Measurements from ENCODE around the gene ITPRID2. TPM values are rescaled to one million over a fixed set of nuclear protein-coding genes. Genes with fewer than 3 reads are reported as not detected.
A peak's percentile ranks its signal among the peaks of the same experiment; 100 is the strongest.

The ITPRID2 gene
- total and polyA plus RNA-seq, 2 of the 13 experiments (the other 11 are each of a cell fraction or from before 2014, with no cell fraction given): 44.8 to 62.3 TPM

DNA sequence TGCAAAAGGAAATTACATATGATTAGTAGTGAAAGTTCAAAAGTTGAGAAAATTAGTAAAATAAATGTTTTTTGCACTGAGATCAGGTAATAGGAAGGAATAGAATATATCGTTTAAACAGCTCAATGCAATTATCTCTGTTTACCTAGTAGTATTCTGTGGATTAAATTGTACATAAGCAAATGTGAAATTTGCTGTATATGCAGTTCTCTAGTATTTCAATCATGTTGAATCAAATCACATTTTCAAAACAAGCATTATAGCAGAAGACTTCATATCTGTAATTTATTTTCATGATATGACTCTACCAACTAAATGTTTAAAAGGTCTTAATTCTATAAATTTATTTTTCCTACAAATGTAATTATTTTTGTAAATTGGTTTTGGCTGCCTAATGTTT lies 31.6 kb downstream of the ITPRID2 start (continued):
- TF ChIP-seq SPEN (CRISPR knock-in tag; IDR thresholded peaks at IDR 0.05; ENCODE audit: low read depth): no peak

DNA sequence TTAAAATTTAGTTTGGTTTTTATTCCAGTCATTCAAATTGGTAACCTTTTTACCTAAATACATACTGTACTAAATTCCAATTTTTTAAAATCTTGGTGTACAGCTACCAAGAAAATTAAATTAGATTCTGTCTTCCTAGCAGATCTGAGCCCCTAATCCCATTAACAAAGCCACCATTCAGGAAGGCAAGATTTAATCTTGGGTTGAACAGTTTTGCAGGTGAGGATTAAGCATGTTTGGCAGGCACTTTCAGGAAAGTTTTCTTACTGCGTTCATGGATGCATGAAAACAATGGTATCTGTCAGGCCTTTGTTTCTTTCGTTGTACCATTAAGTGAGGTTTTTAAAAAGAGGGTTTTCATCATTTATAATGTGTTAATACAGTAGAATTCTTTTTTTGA lies 32.8 kb downstream of the ITPRID2 start:
- no peak for TF ChIP-seq ZNF543 (CRISPR knock-in tag; IDR thresholded peaks at IDR 0.05)
- no peak for TF ChIP-seq CREB1 (IDR thresholded peaks at IDR 0.05)
- TF ChIP-seq CREB1 (CRISPR knock-in tag; IDR thresholded peaks at IDR 0.05): 0 out of 2 replicates have a peak, but pooled peaks have one; percentile 15
- TF ChIP-seq, protein P1, sequence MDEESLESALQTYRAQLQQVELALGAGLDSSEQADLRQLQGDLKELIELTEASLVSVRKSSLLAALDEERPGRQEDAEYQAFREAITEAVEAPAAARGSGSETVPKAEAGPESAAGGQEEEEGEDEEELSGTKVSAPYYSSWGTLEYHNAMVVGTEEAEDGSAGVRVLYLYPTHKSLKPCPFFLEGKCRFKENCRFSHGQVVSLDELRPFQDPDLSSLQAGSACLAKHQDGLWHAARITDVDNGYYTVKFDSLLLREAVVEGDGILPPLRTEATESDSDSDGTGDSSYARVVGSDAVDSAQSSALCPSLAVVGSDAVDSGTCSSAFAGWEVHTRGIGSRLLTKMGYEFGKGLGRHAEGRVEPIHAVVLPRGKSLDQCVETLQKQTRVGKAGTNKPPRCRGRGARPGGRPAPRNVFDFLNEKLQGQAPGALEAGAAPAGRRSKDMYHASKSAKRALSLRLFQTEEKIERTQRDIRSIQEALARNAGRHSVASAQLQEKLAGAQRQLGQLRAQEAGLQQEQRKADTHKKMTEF (CRISPR knock-in tag; IDR thresholded peaks at IDR 0.05): no peak
- TF ChIP-seq, protein P2, sequence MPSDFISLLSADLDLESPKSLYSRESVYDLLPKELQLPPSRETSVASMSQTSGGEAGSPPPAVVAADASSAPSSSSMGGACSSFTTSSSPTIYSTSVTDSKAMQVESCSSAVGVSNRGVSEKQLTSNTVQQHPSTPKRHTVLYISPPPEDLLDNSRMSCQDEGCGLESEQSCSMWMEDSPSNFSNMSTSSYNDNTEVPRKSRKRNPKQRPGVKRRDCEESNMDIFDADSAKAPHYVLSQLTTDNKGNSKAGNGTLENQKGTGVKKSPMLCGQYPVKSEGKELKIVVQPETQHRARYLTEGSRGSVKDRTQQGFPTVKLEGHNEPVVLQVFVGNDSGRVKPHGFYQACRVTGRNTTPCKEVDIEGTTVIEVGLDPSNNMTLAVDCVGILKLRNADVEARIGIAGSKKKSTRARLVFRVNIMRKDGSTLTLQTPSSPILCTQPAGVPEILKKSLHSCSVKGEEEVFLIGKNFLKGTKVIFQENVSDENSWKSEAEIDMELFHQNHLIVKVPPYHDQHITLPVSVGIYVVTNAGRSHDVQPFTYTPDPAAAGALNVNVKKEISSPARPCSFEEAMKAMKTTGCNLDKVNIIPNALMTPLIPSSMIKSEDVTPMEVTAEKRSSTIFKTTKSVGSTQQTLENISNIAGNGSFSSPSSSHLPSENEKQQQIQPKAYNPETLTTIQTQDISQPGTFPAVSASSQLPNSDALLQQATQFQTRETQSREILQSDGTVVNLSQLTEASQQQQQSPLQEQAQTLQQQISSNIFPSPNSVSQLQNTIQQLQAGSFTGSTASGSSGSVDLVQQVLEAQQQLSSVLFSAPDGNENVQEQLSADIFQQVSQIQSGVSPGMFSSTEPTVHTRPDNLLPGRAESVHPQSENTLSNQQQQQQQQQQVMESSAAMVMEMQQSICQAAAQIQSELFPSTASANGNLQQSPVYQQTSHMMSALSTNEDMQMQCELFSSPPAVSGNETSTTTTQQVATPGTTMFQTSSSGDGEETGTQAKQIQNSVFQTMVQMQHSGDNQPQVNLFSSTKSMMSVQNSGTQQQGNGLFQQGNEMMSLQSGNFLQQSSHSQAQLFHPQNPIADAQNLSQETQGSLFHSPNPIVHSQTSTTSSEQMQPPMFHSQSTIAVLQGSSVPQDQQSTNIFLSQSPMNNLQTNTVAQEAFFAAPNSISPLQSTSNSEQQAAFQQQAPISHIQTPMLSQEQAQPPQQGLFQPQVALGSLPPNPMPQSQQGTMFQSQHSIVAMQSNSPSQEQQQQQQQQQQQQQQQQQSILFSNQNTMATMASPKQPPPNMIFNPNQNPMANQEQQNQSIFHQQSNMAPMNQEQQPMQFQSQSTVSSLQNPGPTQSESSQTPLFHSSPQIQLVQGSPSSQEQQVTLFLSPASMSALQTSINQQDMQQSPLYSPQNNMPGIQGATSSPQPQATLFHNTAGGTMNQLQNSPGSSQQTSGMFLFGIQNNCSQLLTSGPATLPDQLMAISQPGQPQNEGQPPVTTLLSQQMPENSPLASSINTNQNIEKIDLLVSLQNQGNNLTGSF (CRISPR knock-in tag; IDR thresholded peaks at IDR 0.05): no peak
- TF ChIP-seq, protein P3, sequence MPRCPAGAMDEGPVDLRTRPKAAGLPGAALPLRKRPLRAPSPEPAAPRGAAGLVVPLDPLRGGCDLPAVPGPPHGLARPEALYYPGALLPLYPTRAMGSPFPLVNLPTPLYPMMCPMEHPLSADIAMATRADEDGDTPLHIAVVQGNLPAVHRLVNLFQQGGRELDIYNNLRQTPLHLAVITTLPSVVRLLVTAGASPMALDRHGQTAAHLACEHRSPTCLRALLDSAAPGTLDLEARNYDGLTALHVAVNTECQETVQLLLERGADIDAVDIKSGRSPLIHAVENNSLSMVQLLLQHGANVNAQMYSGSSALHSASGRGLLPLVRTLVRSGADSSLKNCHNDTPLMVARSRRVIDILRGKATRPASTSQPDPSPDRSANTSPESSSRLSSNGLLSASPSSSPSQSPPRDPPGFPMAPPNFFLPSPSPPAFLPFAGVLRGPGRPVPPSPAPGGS (CRISPR knock-in tag; IDR thresholded peaks at IDR 0.05): no peak
- TF ChIP-seq YEATS4 (CRISPR knock-in tag; IDR thresholded peaks at IDR 0.05; ENCODE audit: borderline replicate concordance): no peak
- no peak for TF ChIP-seq NR2C2 (CRISPR knock-in tag; IDR thresholded peaks at IDR 0.05; ENCODE audit: borderline replicate concordance)
- TF ChIP-seq, protein P4, sequence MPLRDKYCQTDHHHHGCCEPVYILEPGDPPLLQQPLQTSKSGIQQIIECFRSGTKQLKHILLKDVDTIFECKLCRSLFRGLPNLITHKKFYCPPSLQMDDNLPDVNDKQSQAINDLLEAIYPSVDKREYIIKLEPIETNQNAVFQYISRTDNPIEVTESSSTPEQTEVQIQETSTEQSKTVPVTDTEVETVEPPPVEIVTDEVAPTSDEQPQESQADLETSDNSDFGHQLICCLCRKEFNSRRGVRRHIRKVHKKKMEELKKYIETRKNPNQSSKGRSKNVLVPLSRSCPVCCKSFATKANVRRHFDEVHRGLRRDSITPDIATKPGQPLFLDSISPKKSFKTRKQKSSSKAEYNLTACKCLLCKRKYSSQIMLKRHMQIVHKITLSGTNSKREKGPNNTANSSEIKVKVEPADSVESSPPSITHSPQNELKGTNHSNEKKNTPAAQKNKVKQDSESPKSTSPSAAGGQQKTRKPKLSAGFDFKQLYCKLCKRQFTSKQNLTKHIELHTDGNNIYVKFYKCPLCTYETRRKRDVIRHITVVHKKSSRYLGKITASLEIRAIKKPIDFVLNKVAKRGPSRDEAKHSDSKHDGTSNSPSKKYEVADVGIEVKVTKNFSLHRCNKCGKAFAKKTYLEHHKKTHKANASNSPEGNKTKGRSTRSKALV (CRISPR knock-in tag; IDR thresholded peaks at IDR 0.05): no peak
- TF ChIP-seq ZNF567 (CRISPR knock-in tag; IDR thresholded peaks at IDR 0.05; ENCODE audit: borderline replicate concordance): no peak
- no peaks in the 10 kb centered on the region for H3K4me1 ChIP-seq (ENCODE audit: insufficient read depth, low read length)
- in situ Hi-C loops (cut with HindIII; ENCODE audit: extremely low pct_ligation_motif_present, low pct_unique_long_range_greater_than_20kb) (no loop called here), intact Hi-C loops (cut with micrococcal nuclease; ENCODE audit: unreplicated experiment) (no loop called here)
- H2AFZ ChIP-seq (ENCODE audit: low read length): no peak overlapping the region
- H3K79me2 ChIP-seq (ENCODE audit: insufficient read depth, low read length): no peaks in the 10 kb centered on the region
- no peaks in the 10 kb centered on the region for H3K27me3 ChIP-seq (ENCODE audit: control insufficient read depth in 1 of 2, insufficient read depth in 2 of 2, low read length in 2 of 2)
- H3K4me2 ChIP-seq (ENCODE audit: low read depth, low read length): no peak overlapping the region
- no peaks in the 10 kb centered on the region for H3K9me3 ChIP-seq (ENCODE audit: low read length)
- H3K36me3 ChIP-seq (replicated peaks in 1 of 2; ENCODE audit: control insufficient read depth in 1 of 2, insufficient read depth in 2 of 2, low read length in 2 of 2): peaks cover 15 to 57% of the 10 kb centered on the region in 2 experiments
- H3K27ac ChIP-seq (ENCODE audit: extremely low read length, insufficient read depth, low read length): no peak overlapping the region
- no peak for DNase-seq (ENCODE audit: low spot score)
- 98% methylated on average over 2 of the region's 2 CpGs for WGBS (ENCODE audit: low lambda C conversion rate)
- H3K4me3 ChIP-seq (replicated peaks in 1 of 3; ENCODE audit: insufficient read depth in 1 of 3, low read depth in 2 of 3, low read length in 3 of 3): no peak overlapping the region
- no TSS peak for BruUV-seq (replicated peaks)
- CTCF ChIA-PET (ENCODE audit: low intra/inter-chr PET ratio, low total read pairs): no interaction called here
- no peak for FAIRE-seq
- ATAC-seq: no peak
- no peaks in the 10 kb centered on the region for H4K20me1 ChIP-seq (ENCODE audit: insufficient read depth, low read length)
- POLR2A ChIA-PET: no interaction called here
- no peak overlapping the region for H3K9ac ChIP-seq (ENCODE audit: insufficient read depth, low read depth, low read length)
